NCI-H82 treated with DMSO at 0.1 percent for 48 hours (cell line): ENCODE measurements around the gene PPM1D.
A peak's percentile ranks its signal among the peaks of the same experiment; 100 is the strongest.
"Not testable (repeated sequence)": the region's sequence is repeated elsewhere in the genome, so short reads cannot be mapped to it uniquely, and the experiment has no call there.

ENCODE experiments used
- DNase-seq: peaks from one replicate; lab custom pipeline; 2025; ENCODE audit not compliant: unreplicated experiment; lab: John Stamatoyannopoulos, UW

PPM1D gene

GRCh38 chr17:60593441-60594036 is 6.5 kb upstream of the PPM1D start:
- peak; percentile 31 for DNase-seq

GRCh38 chr17:60594170-60594569 is 5.8 kb upstream of the PPM1D start:
- not testable (repeated sequence) for DNase-seq

GRCh38 chr17:60594734-60595133 is 5.3 kb upstream of the PPM1D start:
- DNase-seq = no peak

- DNase-seq = no peak
These were observed 2.7 kb upstream of the PPM1D start for GRCh38 chr17:60597297-60597696.

GRCh38 chr17:60598001-60598736 is 1.8 kb upstream of the PPM1D start:
- peak; percentile 87 for DNase-seq

- no peak for DNase-seq
These were observed 773 bp upstream of the PPM1D start for GRCh38 chr17:60599220-60599619.

GRCh38 chr17:60600490-60601446 is 775 bp downstream of the PPM1D start:
- peak; percentile 60 for DNase-seq

GRCh38 chr17:60601447-60602384 is 1.7 kb downstream of the PPM1D start:
- peak; percentile 64 for DNase-seq

- no peak for DNase-seq
These were observed 2.4 kb downstream of the PPM1D start for GRCh38 chr17:60602385-60602742.

GRCh38 chr17:60602871-60603270 is 2.9 kb downstream of the PPM1D start:
- DNase-seq = no peak

GRCh38 chr17:60603477-60603876 is 3.5 kb downstream of the PPM1D start:
- not testable (repeated sequence) for DNase-seq

- DNase-seq = no peak
These were observed 4.8 kb downstream of the PPM1D start for GRCh38 chr17:60604686-60605334.

- no peak for DNase-seq
These were observed 6.0 kb downstream of the PPM1D start for GRCh38 chr17:60606036-60606435.

- DNase-seq = no peak
These were observed 10.5 kb downstream of the PPM1D start for GRCh38 chr17:60610473-60610872.

- not testable (repeated sequence) for DNase-seq
These were observed 11.3 kb downstream of the PPM1D start for GRCh38 chr17:60611321-60611720.

GRCh38 chr17:60613325-60613724 is 13.3 kb downstream of the PPM1D start:
- no peak for DNase-seq

GRCh38 chr17:60613796-60614195 is 13.8 kb downstream of the PPM1D start:
- DNase-seq = not testable (repeated sequence)

- DNase-seq = not testable (repeated sequence)
These were observed 14.3 kb downstream of the PPM1D start for GRCh38 chr17:60614247-60614646.

GRCh38 chr17:60615108-60615507 is 15.1 kb downstream of the PPM1D start:
- DNase-seq = no peak

- DNase-seq = no peak
These were observed 15.8 kb downstream of the PPM1D start for GRCh38 chr17:60615840-60616239.
